ENCODE measurements around the gene SWAP70.

Gene SWAP70

GRCh38 chr11:9736365-9736764, 72.5 kb downstream of the SWAP70 start:
- no peaks in the 10 kb centered on the region for H3K9me2 ChIP-seq (replicated peaks; ENCODE audit: insufficient read depth, low read length)
- peaks cover 24% of the 10 kb centered on the region for H4K20me1 ChIP-seq (ENCODE audit: low read depth, low read length)
- H3K4me2 ChIP-seq (ENCODE audit: low read depth, low read length, poor library complexity, severe bottlenecking), result peak overlapping the region; percentile 1
- TF ChIP-seq EZH2phosphoT487 (conservative IDR thresholded peaks at IDR 0.05; ENCODE audit: low read length), result no peak
- TF ChIP-seq CTCF (IDR thresholded peaks at IDR 0.05; ENCODE audit: insufficient read depth, low read length, poor library complexity, severe bottlenecking), result no peak
- no peak overlapping the region for H2AFZ ChIP-seq (ENCODE audit: low read depth, low read length, severe bottlenecking)
- H3K79me2 ChIP-seq (ENCODE audit: insufficient read depth, low read length), result peaks cover 94% of the 10 kb centered on the region
- peak overlapping the region; percentile 57 for H3K27ac ChIP-seq (ENCODE audit: low read depth, low read length)
- H3F3A ChIP-seq (ENCODE audit: insufficient read depth), result peaks cover 97% of the 10 kb centered on the region
- H3K9me3 ChIP-seq (ENCODE audit: insufficient read depth, low read length), result no peaks in the 10 kb centered on the region
- no peaks in the 10 kb centered on the region for H3K27me3 ChIP-seq (ENCODE audit: low read length)
- H3K36me3 ChIP-seq (ENCODE audit: low read length), result peaks cover 95% of the 10 kb centered on the region
- 0 out of 2 replicates have a peak overlapping the region, but pooled peaks have one; percentile 6 for H3K9ac ChIP-seq (ENCODE audit: low read length)
- no peak overlapping the region for H3K4me3 ChIP-seq (ENCODE audit: insufficient read depth, low read length, poor library complexity, severe bottlenecking)

DNA sequence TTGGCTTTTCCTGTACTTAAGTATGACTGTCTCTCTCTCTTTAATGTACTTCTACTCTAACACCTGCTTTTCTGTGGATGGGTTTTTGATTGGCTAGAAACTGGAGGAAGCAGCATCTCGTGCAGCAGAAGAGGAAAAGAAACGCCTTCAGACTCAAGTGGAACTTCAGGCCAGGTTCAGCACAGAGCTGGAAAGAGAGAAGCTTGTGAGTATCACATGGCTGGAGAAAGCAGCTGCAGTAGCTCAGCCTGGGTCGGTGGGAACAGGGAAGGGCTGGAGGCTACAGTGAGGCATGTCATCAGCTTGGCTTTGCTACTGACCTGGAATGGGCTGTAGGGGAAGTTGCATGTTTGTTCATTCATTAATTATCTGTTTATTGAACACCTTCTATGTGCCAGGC, 74.2 kb downstream of the SWAP70 start:
- Histone ChIP-seq H3K9ac (ENCODE audit: low read length) (0 out of 2 replicates have a peak overlapping the region, but pooled peaks have one; percentile 3), H3K79me2 (ENCODE audit: insufficient read depth, low read length) (peaks cover 82% of the 10 kb centered on the region), H3K27me3 (ENCODE audit: low read length) (no peaks in the 10 kb centered on the region), H4K20me1 (ENCODE audit: low read depth, low read length) (peaks cover 21% of the 10 kb centered on the region), H3K4me2 (ENCODE audit: low read depth, low read length, poor library complexity, severe bottlenecking) (no peak overlapping the region), H3K27ac (ENCODE audit: low read depth, low read length) (peak overlapping the region; percentile 68), H3K9me3 (ENCODE audit: insufficient read depth, low read length) (no peaks in the 10 kb centered on the region), H3K36me3 (ENCODE audit: low read length) (peaks cover 90% of the 10 kb centered on the region), H3F3A (ENCODE audit: insufficient read depth) (peaks cover 93% of the 10 kb centered on the region), H2AFZ (ENCODE audit: low read depth, low read length, severe bottlenecking) (no peak overlapping the region), H3K4me3 (ENCODE audit: insufficient read depth, low read length, poor library complexity, severe bottlenecking) (no peak overlapping the region), H3K9me2 (replicated peaks; ENCODE audit: insufficient read depth, low read length) (no peaks in the 10 kb centered on the region)
- TF ChIP-seq EZH2phosphoT487 (conservative IDR thresholded peaks at IDR 0.05; ENCODE audit: low read length), result no peak
- TF ChIP-seq CTCF (IDR thresholded peaks at IDR 0.05; ENCODE audit: insufficient read depth, low read length, poor library complexity, severe bottlenecking), result no peak

DNA sequence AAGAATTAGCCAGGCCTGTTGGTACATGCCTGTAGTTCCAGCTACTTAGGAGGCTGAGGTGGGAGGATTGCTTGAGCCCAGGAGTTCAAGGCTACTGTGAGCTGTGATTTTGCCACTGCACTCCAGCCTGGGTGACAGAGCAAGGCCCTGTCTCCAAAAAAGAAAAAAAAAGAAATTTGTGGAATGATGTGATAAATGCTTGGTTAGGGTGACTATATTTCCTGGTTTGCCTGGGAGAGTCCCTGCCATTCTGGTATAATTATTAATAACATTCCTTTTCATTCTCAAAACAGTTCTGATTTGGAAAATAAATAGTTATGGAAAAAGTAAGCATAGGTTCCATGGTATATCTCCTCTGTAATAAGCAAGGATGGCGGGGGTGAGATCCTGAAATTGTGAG, 74.8 kb downstream of the SWAP70 start:
- Histone ChIP-seq H3K36me3 (ENCODE audit: low read length) (peaks cover 86% of the 10 kb centered on the region), H3K27me3 (ENCODE audit: low read length) (no peaks in the 10 kb centered on the region), H3K79me2 (ENCODE audit: insufficient read depth, low read length) (peaks cover 76% of the 10 kb centered on the region), H3K4me3 (ENCODE audit: insufficient read depth, low read length, poor library complexity, severe bottlenecking) (no peak overlapping the region), H4K20me1 (ENCODE audit: low read depth, low read length) (peaks cover 18% of the 10 kb centered on the region), H2AFZ (ENCODE audit: low read depth, low read length, severe bottlenecking) (no peak overlapping the region), H3K9me2 (replicated peaks; ENCODE audit: insufficient read depth, low read length) (no peaks in the 10 kb centered on the region), H3K27ac (ENCODE audit: low read depth, low read length) (peak overlapping the region; percentile 68), H3K4me2 (ENCODE audit: low read depth, low read length, poor library complexity, severe bottlenecking) (peak overlapping the region; percentile 3), H3K9me3 (ENCODE audit: insufficient read depth, low read length) (no peaks in the 10 kb centered on the region), H3K9ac (ENCODE audit: low read length) (0 out of 2 replicates have a peak overlapping the region, but pooled peaks have one; percentile 3), H3F3A (ENCODE audit: insufficient read depth) (peaks cover 89% of the 10 kb centered on the region)
- no peak for TF ChIP-seq CTCF (IDR thresholded peaks at IDR 0.05; ENCODE audit: insufficient read depth, low read length, poor library complexity, severe bottlenecking)
- TF ChIP-seq EZH2phosphoT487 (conservative IDR thresholded peaks at IDR 0.05; ENCODE audit: low read length), result no peak
